ENCODE results near the gene HTRA3. TPM values are rescaled to one million over a fixed set of nuclear protein-coding genes. Genes with fewer than 3 reads are reported as not detected.

The HTRA3 gene
- total RNA-seq, 2 experiments from 2014 or later = not detected

Other genes with a start within 250 kb of the HTRA3 start
- 0.23 and 0.76 TPM in 2 replicates for gene ABLIM2, start 110.9 kb upstream of the HTRA3 start, total RNA-seq (2014; rRNA removed; shearing (Covaris generic))
- gene ABLIM2, start 110.9 kb upstream of the HTRA3 start, total RNA-seq (2022) = 0.72 TPM in 1 of 2 replicates, not detected in the other
- gene SH3TC1, start 70.5 kb upstream of the HTRA3 start, total RNA-seq (2014; rRNA removed; shearing (Covaris generic)) = 15.3 and 17.5 TPM in 2 replicates
- 27.3 and 42.4 TPM in 2 replicates for gene SH3TC1, start 70.5 kb upstream of the HTRA3 start, total RNA-seq (2022)
- gene ACOX3, start 171.0 kb downstream of the HTRA3 start, total RNA-seq (2014; rRNA removed; shearing (Covaris generic)) = 10.4 and 12.7 TPM in 2 replicates
- 16.8 and 21.0 TPM in 2 replicates for gene ACOX3, start 171.0 kb downstream of the HTRA3 start, total RNA-seq (2022)
- 23.0 and 26.6 TPM in 2 replicates for gene TRMT44, start 171.0 kb downstream of the HTRA3 start, total RNA-seq (2014; rRNA removed; shearing (Covaris generic))
- 23.3 and 28.3 TPM in 2 replicates for gene TRMT44, start 171.0 kb downstream of the HTRA3 start, total RNA-seq (2022)